Ectodermal cell (in vitro differentiated cells): ENCODE measurements around the gene OBSL1. TPM values are rescaled to one million over a fixed set of nuclear protein-coding genes. Genes with fewer than 3 reads are reported as not detected.

Experiments used
- H3K27ac ChIP-seq: 2 replicates; pipeline ENCODE4 v1.7.0; 2013; ENCODE audit warnings: mild to moderate bottlenecking, low read depth, low read length; ENCODE audit not compliant: insufficient read depth, poor library complexity, severe bottlenecking
- H3K27me3 ChIP-seq: 2 replicates; pipeline ENCODE4 v1.7.0; 2013; ENCODE audit warnings: mild to moderate bottlenecking, low read length; ENCODE audit not compliant: insufficient read depth, control insufficient read depth, poor library complexity, severe bottlenecking
- H3K36me3 ChIP-seq: one replicate; pipeline ENCODE4 v1.7.0; 2013; ENCODE audit warnings: low read length; ENCODE audit not compliant: control insufficient read depth, insufficient read depth
- H3K4me1 ChIP-seq: one replicate; pipeline ENCODE4 v1.7.0; 2013; ENCODE audit warnings: low read length; ENCODE audit not compliant: control insufficient read depth, insufficient read depth
- H3K4me3 ChIP-seq: 2 replicates; pipeline ENCODE4 v1.7.0; 2013; ENCODE audit warnings: low read depth, low read length, control low read depth; ENCODE audit not compliant: insufficient read depth
- H3K9me3 ChIP-seq: 2 replicates; pipeline ENCODE4 v1.7.0; 2013; ENCODE audit warnings: mild to moderate bottlenecking, low read length, moderate library complexity; ENCODE audit not compliant: control insufficient read depth
- WGBS, 2 experiments: methylation state at CpG; one replicate each; pipeline ENCODE4 v1.1.7; 2013; ENCODE audit warnings: missing lambda C conversion rate in 2 of 2; 5-methylcytosine and 5-hydroxymethylcytosine counted together
- polyA plus RNA-seq, 4 experiments: library from polyadenylated mRNA; stranded (reverse); fragments of 50-300 nt; gene quantifications; one replicate each; pipeline ENCODE4 v1.2.3, GENCODE V29; 2013

Gene OBSL1
- 77.4 TPM for polyA plus RNA-seq (2013, experiment 1 of 4)
- polyA plus RNA-seq (2013, experiment 2 of 4), result 82.3 TPM
- 66.5 TPM for polyA plus RNA-seq (2013, experiment 3 of 4)
- polyA plus RNA-seq (2013, experiment 4 of 4), result 79.2 TPM

GRCh38 chr2:219571311-219572236 lies at the start of gene OBSL1:
Gene OBSL1, minus strand, starts transcription at chr2:219571539. Its CDS starts 307 bp downstream, at chr2:219571232.
- peaks cover 15% of the 10 kb centered on the region for H3K27me3 ChIP-seq
- H3K27ac ChIP-seq, result no peak within 1 kb of the TSS

GRCh38 chr2:219620546-219620945 lies 49.2 kb upstream of the OBSL1 start:
- Histone ChIP-seq H3K4me1 (no peaks in the 10 kb centered on the region), H3K9me3 (no peaks in the 10 kb centered on the region), H3K27me3 (peaks cover 15% of the 10 kb centered on the region), H3K36me3 (no peaks in the 10 kb centered on the region), H3K4me3 (no peak overlapping the region), H3K27ac (no peak overlapping the region)
- 89 to 93% methylated on average over 6 of the region's 6 CpGs for WGBS, 2 experiments

More at GRCh38 chr2:219571311-219572236, at the start of gene OBSL1:
- Histone ChIP-seq H3K36me3 (no peaks in the 10 kb centered on the region), H3K4me1 (peaks cover 16% of the 10 kb centered on the region), H3K9me3 (no peaks in the 10 kb centered on the region), H3K4me3 (peak within 1 kb of the TSS; percentile 43)
- 11 to 12% methylated on average over 41 to 42 of the region's 42 CpGs for WGBS, 2 experiments

- Histone ChIP-seq H3K27ac (no peak overlapping the region), H3K9me3 (no peaks in the 10 kb centered on the region), H3K36me3 (no peaks in the 10 kb centered on the region), H3K4me1 (no peaks in the 10 kb centered on the region), H3K27me3 (peaks cover 4% of the 10 kb centered on the region), H3K4me3 (no peak overlapping the region)
- WGBS, 2 experiments, result 39 to 52% methylated on average over 3 to 4 of the region's 4 CpGs
Measured at GRCh38 chr2:219619235-219619634, 47.9 kb upstream of the OBSL1 start.

GRCh38 chr2:219618733-219619122 lies 47.4 kb upstream of the OBSL1 start:
- Histone ChIP-seq H3K27ac (no peak overlapping the region), H3K9me3 (no peaks in the 10 kb centered on the region), H3K4me1 (no peaks in the 10 kb centered on the region), H3K27me3 (peaks cover 4% of the 10 kb centered on the region), H3K36me3 (no peaks in the 10 kb centered on the region), H3K4me3 (no peak overlapping the region)
- WGBS, 2 experiments, result 85 to 92% methylated on average over 3 of the region's 3 CpGs

- WGBS, 2 experiments, result 95 to 96% methylated on average over 4 of the region's 4 CpGs
- no peak overlapping the region for H3K27ac ChIP-seq
Measured at GRCh38 chr2:219616550-219616949, 45.2 kb upstream of the OBSL1 start.

GRCh38 chr2:219615894-219616293 lies 44.6 kb upstream of the OBSL1 start:
- H3K36me3 ChIP-seq, result no peaks in the 10 kb centered on the region
- no peak overlapping the region for H3K4me3 ChIP-seq
- 87 to 88% methylated on average over 12 of the region's 12 CpGs for WGBS, 2 experiments
- no peak overlapping the region for H3K27ac ChIP-seq
- H3K9me3 ChIP-seq, result no peaks in the 10 kb centered on the region
- no peaks in the 10 kb centered on the region for H3K4me1 ChIP-seq
- H3K27me3 ChIP-seq, result no peaks in the 10 kb centered on the region

More at GRCh38 chr2:219616550-219616949, 45.2 kb upstream of the OBSL1 start:
- Histone ChIP-seq H3K27me3 (no peaks in the 10 kb centered on the region), H3K9me3 (no peaks in the 10 kb centered on the region), H3K36me3 (no peaks in the 10 kb centered on the region), H3K4me1 (no peaks in the 10 kb centered on the region), H3K4me3 (no peak overlapping the region)

- H3K36me3 ChIP-seq, result no peaks in the 10 kb centered on the region
- H3K27ac ChIP-seq, result no peak overlapping the region
- H3K4me3 ChIP-seq, result no peak overlapping the region
- H3K9me3 ChIP-seq, result no peaks in the 10 kb centered on the region
- 94 to 95% methylated on average over 11 of the region's 11 CpGs for WGBS, 2 experiments
- no peaks in the 10 kb centered on the region for H3K27me3 ChIP-seq
- no peaks in the 10 kb centered on the region for H3K4me1 ChIP-seq
Measured at GRCh38 chr2:219615036-219615435, 43.7 kb upstream of the OBSL1 start.

- no peaks in the 10 kb centered on the region for H3K36me3 ChIP-seq
- 94% methylated on average over 11 of the region's 11 CpGs for WGBS, 2 experiments
- no peak overlapping the region for H3K27ac ChIP-seq
- H3K27me3 ChIP-seq, result no peaks in the 10 kb centered on the region
- no peak overlapping the region for H3K4me3 ChIP-seq
- H3K9me3 ChIP-seq, result no peaks in the 10 kb centered on the region
- H3K4me1 ChIP-seq, result no peaks in the 10 kb centered on the region
Measured at GRCh38 chr2:219614076-219614860, 42.9 kb upstream of the OBSL1 start.

- Histone ChIP-seq H3K4me3 (no peak overlapping the region), H3K36me3 (no peaks in the 10 kb centered on the region), H3K27ac (no peak overlapping the region), H3K4me1 (no peaks in the 10 kb centered on the region), H3K27me3 (no peaks in the 10 kb centered on the region), H3K9me3 (no peaks in the 10 kb centered on the region)
- 96% methylated on average over 9 to 10 of the region's 11 CpGs for WGBS, 2 experiments
Measured at GRCh38 chr2:219613461-219614070, 42.2 kb upstream of the OBSL1 start.
